K562 (cell line): ENCODE results near the gene TRUB2. TPM values are rescaled to one million over a fixed set of nuclear protein-coding genes. Genes with fewer than 3 reads are reported as not detected.
A peak's percentile ranks its signal among the peaks of the same experiment; 100 is the strongest.

Experiments
- CHD4 ChIP-seq: fragments of 200-600 bp; sonication (generic); IDR thresholded peaks from 3 replicates; pipeline ENCODE4 v1.6.1; 2012; ENCODE audit warnings: low read depth, mild to moderate bottlenecking, mixed read lengths, low read length, inconsistent platforms; ENCODE audit not compliant: insufficient read depth, insufficient replicate concordance, poor library complexity, severe bottlenecking
- ELK3 ChIP-seq: fragments of 450-650 bp; formaldehyde crosslinking; IDR thresholded peaks from 2 replicates; pipeline ENCODE4 v1.4.0; 2020; ENCODE audit warnings: mild to moderate bottlenecking
- HOMEZ ChIP-seq: fragments of 250-450 bp; sonication (Bioruptor Pico); IDR thresholded peaks from 2 replicates; pipeline ENCODE4 v1.4.0; 2020; ENCODE audit warnings: mild to moderate bottlenecking, moderate library complexity
- MAFG ChIP-seq: fragments of 450-650 bp; conservative IDR thresholded peaks from 2 replicates; pipeline ENCODE4 v1.6.1; 2016; ENCODE audit warnings: missing genetic modification characterization, missing compliant biosample characterization
- RREB1 ChIP-seq: fragments of 250-450 bp; sonication (Bioruptor Pico); IDR thresholded peaks from 2 replicates; pipeline ENCODE4 v1.4.0; 2020
- SFPQ ChIP-seq: fragments of 200-400 bp; formaldehyde crosslinking; IDR thresholded peaks from 2 replicates; pipeline ENCODE4 v1.6.1; 2017; ENCODE audit warnings: mild to moderate bottlenecking, low read depth, low read length, moderate library complexity
- SMC3 ChIP-seq: conservative IDR thresholded peaks from 2 replicates; pipeline ENCODE4 v1.6.1; 2011; ENCODE audit warnings: low read depth, low read length, improper control_type of control experiment; ENCODE audit not compliant: insufficient read depth
- TEAD4 ChIP-seq, 2 experiments: sonication (generic) in 1 of 2; formaldehyde crosslinking in 1 of 2; IDR thresholded peaks; 2 replicates each; pipeline versions ENCODE4 v1.6.1 to v1.8.0; 2012 to 2022; ENCODE audit warnings: borderline replicate concordance in 1 of 2, inconsistent platforms in 1 of 2, low read length in 1 of 2, mild to moderate bottlenecking in 1 of 2, missing genetic modification reagents in 1 of 2
- ZBTB8A ChIP-seq: fragments of 450-650 bp; IDR thresholded peaks from 2 replicates; pipeline ENCODE4 v1.6.1; 2018; ENCODE audit warnings: mild to moderate bottlenecking, moderate library complexity; ENCODE audit not compliant: partially characterized antibody
- ZNF282 ChIP-seq: sonication (generic); formaldehyde crosslinking; IDR thresholded peaks from 2 replicates; pipeline ENCODE4 v1.8.1; 2023; ENCODE audit warnings: missing genetic modification reagents
- ZNF780A ChIP-seq: fragments of 250-450 bp; sonication (Bioruptor Pico); IDR thresholded peaks from 2 replicates; pipeline ENCODE4 v1.5.0; 2021; ENCODE audit warnings: mild to moderate bottlenecking
- ZNF79 ChIP-seq: fragments of 250-450 bp; sonication (Bioruptor Pico); IDR thresholded peaks from 2 replicates; pipeline ENCODE4 v1.4.0; 2020; ENCODE audit warnings: low read depth, mild to moderate bottlenecking, moderate library complexity
- polyA plus RNA-seq, 8 experiments: library from polyadenylated mRNA; depleted of rRNA in 4 of 8; stranded (reverse) in 5 of 8; unstranded in 3 of 8; fragments of >200 nt; fragmentation: Nextera tagmentation in 2 of 8; fragmentation: Illumina TruSeq in 1 of 8; extraction: Ambion mirVana in 2 of 8; extraction: Trizol in 1 of 8; gene quantifications; 2 replicates each; pipeline versions ENCODE4 v1.2.1 to v1.2.3, GENCODE V29; 2011 to 2014; ENCODE audit warnings: inconsistent platforms in 1 of 8, missing spikeins in 1 of 8
- total RNA-seq, 7 experiments: library from RNA; depleted of rRNA in 6 of 7; stranded (reverse); fragments of >200 nt in 6 of 7; fragmentation: Illumina TruSeq in 2 of 7; extraction: Trizol in 2 of 7; gene quantifications; 2 replicates each; pipeline versions ENCODE4 v1.2.1 to v1.2.3, GENCODE V29; 2011 to 2021; ENCODE audit warnings: low replicate concordance in 1 of 7

Gene TRUB2
- total and polyA plus RNA-seq, 9 of the 15 experiments (the other 6 are each of a cell fraction or from before 2014, with no cell fraction given), result 9.3 to 110 (median 63.0) TPM

GRCh38 chr9:128296340-128297220 is 25.7 kb downstream of the TRUB2 start (continued):
- TF ChIP-seq SFPQ (no peak), ZNF780A (CRISPR knock-in tag) (no peak), ELK3 (no peak), ZNF79 (CRISPR knock-in tag) (no peak), MAFG (tag) (no peak), ZBTB8A (no peak), CHD4 (no peak), SMC3 (no peak), RREB1 (CRISPR knock-in tag) (0 out of 2 replicates have a peak, but pooled peaks have one; percentile 60), TEAD4 (IDR thresholded peaks at IDR 0.05; ENCODE audit: low read length) (peak; percentile 91), TEAD4 (CRISPR knock-in tag; IDR thresholded peaks at IDR 0.05; ENCODE audit: borderline replicate concordance) (no peak), ZNF282 (CRISPR knock-in tag) (no peak), HOMEZ (CRISPR knock-in tag) (no peak)
